ENCODE results near the gene MCM5.
A peak's percentile ranks its signal among the peaks of the same experiment; 100 is the strongest.
"Not testable (repeated sequence)": the region's sequence is repeated elsewhere in the genome, so short reads cannot be mapped to it uniquely, and the experiment has no call there.

MCM5 gene

DNA sequence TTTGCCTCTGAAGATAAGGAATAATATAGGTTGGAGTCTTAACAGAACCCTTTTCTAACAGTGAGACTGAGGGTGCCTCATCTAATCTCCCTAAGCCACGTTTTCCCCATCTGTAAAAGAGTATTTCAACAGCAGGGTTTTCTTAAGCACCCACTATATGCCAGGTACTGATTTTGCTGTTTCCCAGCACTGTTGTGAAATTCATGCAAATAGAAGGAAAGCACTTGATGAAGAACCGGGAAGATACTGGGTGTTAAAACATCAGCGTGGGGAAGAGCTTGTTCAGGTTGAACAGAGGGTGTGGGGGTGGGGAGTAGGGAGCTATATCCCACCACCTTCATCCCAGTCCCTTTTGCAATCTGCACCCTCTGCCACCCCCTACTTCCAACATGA is 16.3 kb upstream of the MCM5 start:
- no peak overlapping the region for H3K4me3 Mint-ChIP-seq
- H3K27me3 Mint-ChIP-seq: peaks cover 7 to 39% of the 10 kb centered on the region in 2 donors
- no peaks in the 10 kb centered on the region for H3K9me3 Mint-ChIP-seq
- DNase-seq (no peak), ATAC-seq (replicated peaks) (no peak)
- peaks cover 6 to 8% of the 10 kb centered on the region in 2 donors for H3K4me1 Mint-ChIP-seq (ENCODE audit: low read depth in 2 of 2)
- peaks cover 12% of the 10 kb centered on the region for H3K36me3 Mint-ChIP-seq (ENCODE audit: insufficient read depth)
- H3K27ac Mint-ChIP-seq: no peak overlapping the region

GRCh38 chr22:35384527-35384926 is 15.4 kb upstream of the MCM5 start:
- no peak overlapping the region for H3K27ac Mint-ChIP-seq
- ATAC-seq (replicated peaks): no peak
- peaks cover 12% of the 10 kb centered on the region for H3K36me3 Mint-ChIP-seq (ENCODE audit: insufficient read depth)
- no peak for DNase-seq
- H3K9me3 Mint-ChIP-seq: no peaks in the 10 kb centered on the region
- no peak overlapping the region for H3K4me3 Mint-ChIP-seq
- H3K27me3 Mint-ChIP-seq: peaks cover 12 to 39% of the 10 kb centered on the region in 2 donors
- H3K4me1 Mint-ChIP-seq (ENCODE audit: low read depth in 2 of 2): peaks cover 6 to 8% of the 10 kb centered on the region in 2 donors

DNA sequence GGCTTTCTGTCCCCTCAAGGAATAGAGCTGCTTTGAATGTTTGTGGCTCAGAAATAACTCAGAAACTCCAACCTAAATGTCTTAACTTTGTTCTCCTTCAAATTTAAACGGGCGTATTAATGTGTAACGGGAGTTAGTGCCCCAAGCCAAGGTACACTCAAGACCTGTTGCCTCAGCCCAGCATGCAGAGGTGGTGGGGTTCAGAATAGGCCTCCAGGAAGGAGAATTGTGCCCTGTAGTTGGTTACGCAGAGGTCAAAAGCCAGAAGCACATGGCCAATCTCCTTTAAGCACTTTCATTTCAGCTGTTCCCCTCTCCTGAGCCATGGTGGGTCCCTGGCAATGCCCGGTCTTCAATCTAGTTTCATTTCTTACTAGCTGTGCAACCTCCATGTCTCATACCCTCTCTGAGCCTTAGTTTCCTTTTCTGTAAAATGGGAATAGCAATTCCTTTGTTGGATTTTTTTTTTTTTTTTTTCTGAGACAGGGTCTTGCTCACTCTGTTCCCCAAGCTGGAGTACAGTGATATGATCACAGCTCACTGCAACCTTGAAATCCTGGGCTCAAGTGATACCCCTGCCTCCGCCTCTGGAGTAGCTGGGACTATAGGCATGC is 14.9 kb upstream of the MCM5 start:
- DNase-seq (no peak), ATAC-seq (replicated peaks) (no peak)
- Mint-ChIP-seq H3K27ac (no peak overlapping the region), H3K4me1 (ENCODE audit: low read depth in 2 of 2) (peaks cover 6 to 8% of the 10 kb centered on the region in 2 donors), H3K36me3 (ENCODE audit: insufficient read depth) (peaks cover 12% of the 10 kb centered on the region), H3K9me3 (no peaks in the 10 kb centered on the region), H3K27me3 (peaks cover 16 to 45% of the 10 kb centered on the region in 2 donors), H3K4me3 (no peak overlapping the region)

- H3K27me3 Mint-ChIP-seq: peaks cover 10 to 48% of the 10 kb centered on the region in 2 donors
- H3K4me3 Mint-ChIP-seq: no peak overlapping the region
- no peak overlapping the region for H3K27ac Mint-ChIP-seq
- DNase-seq (no peak), ATAC-seq (replicated peaks) (no peak)
- no peaks in the 10 kb centered on the region for H3K9me3 Mint-ChIP-seq
- peaks cover 0 to under 1% of the 10 kb centered on the region in 2 donors for H3K4me1 Mint-ChIP-seq (ENCODE audit: low read depth in 2 of 2)
- H3K36me3 Mint-ChIP-seq (ENCODE audit: insufficient read depth): peaks cover 12% of the 10 kb centered on the region
Observed at GRCh38 chr22:35386670-35387288, 13.2 kb upstream of the MCM5 start.

- ATAC-seq (replicated peaks) (no peak), DNase-seq (no peak)
- H3K36me3 Mint-ChIP-seq (ENCODE audit: insufficient read depth): peaks cover 8% of the 10 kb centered on the region
- no peaks in the 10 kb centered on the region for H3K9me3 Mint-ChIP-seq
- peaks cover 10 to 29% of the 10 kb centered on the region in 2 donors for H3K27me3 Mint-ChIP-seq
- H3K4me1 Mint-ChIP-seq (ENCODE audit: low read depth in 2 of 2): peaks cover 0 to 4% of the 10 kb centered on the region in 2 donors
- H3K4me3 Mint-ChIP-seq: no peak overlapping the region
- no peak overlapping the region for H3K27ac Mint-ChIP-seq
Observed at GRCh38 chr22:35390933-35391332, 9.0 kb upstream of the MCM5 start.

- H3K9me3 Mint-ChIP-seq: no peaks in the 10 kb centered on the region
- H3K27me3 Mint-ChIP-seq: peaks cover 10 to 15% of the 10 kb centered on the region in 2 donors
- peaks cover 2% of the 10 kb centered on the region for H3K36me3 Mint-ChIP-seq (ENCODE audit: insufficient read depth)
- H3K27ac Mint-ChIP-seq: no peak overlapping the region
- H3K4me3 Mint-ChIP-seq: no peak overlapping the region
- peaks cover 0 to 4% of the 10 kb centered on the region in 2 donors for H3K4me1 Mint-ChIP-seq (ENCODE audit: low read depth in 2 of 2)
- DNase-seq (no peak), ATAC-seq (replicated peaks) (no peak)
Observed at GRCh38 chr22:35392357-35392756, 7.6 kb upstream of the MCM5 start.

DNA sequence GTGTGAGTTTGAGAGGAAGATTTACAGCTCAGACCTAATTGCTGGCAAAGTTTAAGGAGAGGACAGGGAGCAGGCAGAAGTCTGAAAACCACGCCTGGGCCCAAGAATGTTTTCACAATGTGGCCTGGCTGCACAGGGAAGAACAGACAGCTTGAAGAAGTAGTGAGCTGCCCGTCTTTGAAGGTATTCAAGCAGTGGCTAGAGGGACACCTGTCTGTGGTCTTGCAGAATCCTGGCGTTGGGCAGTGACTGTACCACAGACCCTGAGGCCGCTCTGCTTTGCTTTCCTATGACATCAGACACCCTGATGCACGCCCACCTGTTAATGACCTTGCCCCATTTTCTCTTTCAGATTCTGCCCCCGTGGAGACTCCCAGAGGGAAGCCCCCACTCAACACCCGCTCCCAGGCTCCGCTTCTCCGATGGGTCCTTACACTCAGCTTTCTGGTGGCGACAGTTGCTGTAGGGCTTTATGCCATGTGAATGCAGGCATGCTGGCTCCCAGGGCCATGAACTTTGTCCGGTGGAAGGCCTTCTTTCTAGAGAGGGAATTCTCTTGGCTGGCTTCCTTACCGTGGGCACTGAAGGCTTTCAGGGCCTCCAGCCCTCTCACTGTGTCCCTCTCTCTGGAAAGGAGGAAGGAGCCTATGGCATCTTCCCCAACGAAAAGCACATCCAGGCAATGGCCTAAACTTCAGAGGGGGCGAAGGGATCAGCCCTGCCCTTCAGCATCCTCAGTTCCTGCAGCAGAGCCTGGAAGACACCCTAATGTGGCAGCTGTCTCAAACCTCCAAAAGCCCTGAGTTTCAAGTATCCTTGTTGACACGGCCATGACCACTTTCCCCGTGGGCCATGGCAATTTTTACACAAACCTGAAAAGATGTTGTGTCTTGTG is 6.6 kb upstream of the MCM5 start:
- ATAC-seq (replicated peaks) (no peak), DNase-seq (no peak)
- Mint-ChIP-seq H3K27ac (peak overlapping the region in 1 of 2 donors; percentile 73), H3K9me3 (no peaks in the 10 kb centered on the region), H3K4me3 (no peak overlapping the region), H3K27me3 (peaks cover 10 to 14% of the 10 kb centered on the region in 2 donors), H3K4me1 (ENCODE audit: low read depth in 2 of 2) (peaks cover 0 to 4% of the 10 kb centered on the region in 2 donors), H3K36me3 (ENCODE audit: insufficient read depth) (peaks cover 2% of the 10 kb centered on the region)

DNA sequence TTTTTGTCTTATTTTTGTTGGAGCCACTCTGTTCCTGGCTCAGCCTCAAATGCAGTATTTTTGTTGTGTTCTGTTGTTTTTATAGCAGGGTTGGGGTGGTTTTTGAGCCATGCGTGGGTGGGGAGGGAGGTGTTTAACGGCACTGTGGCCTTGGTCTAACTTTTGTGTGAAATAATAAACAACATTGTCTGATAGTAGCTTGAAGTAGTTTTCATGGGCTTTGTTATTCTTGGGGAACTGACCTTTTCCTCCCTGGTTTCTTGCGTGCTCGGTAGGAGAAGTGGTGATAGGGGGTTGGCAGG is 6.0 kb upstream of the MCM5 start:
- Mint-ChIP-seq H3K4me3 (no peak overlapping the region), H3K36me3 (ENCODE audit: insufficient read depth) (no peaks in the 10 kb centered on the region), H3K9me3 (no peaks in the 10 kb centered on the region), H3K27ac (peak overlapping the region in 1 of 2 donors; percentile 73), H3K4me1 (ENCODE audit: low read depth in 2 of 2) (peaks cover 0 to 4% of the 10 kb centered on the region in 2 donors), H3K27me3 (peaks cover 10 to 14% of the 10 kb centered on the region in 2 donors)
- no peak for DNase-seq
- ATAC-seq (replicated peaks): no peak

- Mint-ChIP-seq H3K27me3 (peaks cover under 1 to 8% of the 10 kb centered on the region in 2 donors), H3K4me3 (no peak overlapping the region), H3K4me1 (ENCODE audit: low read depth in 2 of 2) (peaks cover 2 to 9% of the 10 kb centered on the region in 2 donors), H3K27ac (no peak overlapping the region), H3K36me3 (ENCODE audit: insufficient read depth) (peaks cover 7% of the 10 kb centered on the region), H3K9me3 (no peaks in the 10 kb centered on the region)
- ATAC-seq (replicated peaks) (no peak), DNase-seq (no peak)
Observed at GRCh38 chr22:35394810-35395563, 5.0 kb upstream of the MCM5 start.

DNA sequence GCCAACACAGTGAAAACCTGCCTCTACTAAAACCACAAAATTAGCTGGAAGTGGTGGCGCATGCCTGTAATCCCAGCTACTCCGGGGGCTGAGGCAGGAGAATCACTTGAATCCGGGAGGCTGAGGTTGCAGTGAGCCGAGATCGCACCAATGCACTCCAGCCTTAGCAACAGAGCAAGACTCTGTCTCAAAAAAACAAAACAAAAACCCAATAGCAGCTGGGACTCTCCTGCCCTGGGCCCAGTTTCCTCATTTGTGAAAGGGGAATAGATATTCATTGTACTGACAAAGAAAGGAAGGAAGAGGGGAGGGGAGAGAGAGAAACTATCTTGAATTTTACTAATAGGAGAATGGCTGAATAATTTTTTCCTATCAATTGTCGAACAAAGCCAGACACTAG is 3.3 kb upstream of the MCM5 start:
- H3K36me3 Mint-ChIP-seq (ENCODE audit: insufficient read depth): peaks cover 10% of the 10 kb centered on the region
- not testable (repeated sequence) for H3K27ac Mint-ChIP-seq; H3K27me3 Mint-ChIP-seq; H3K9me3 Mint-ChIP-seq; ATAC-seq (replicated peaks); DNase-seq; H3K4me3 Mint-ChIP-seq
- peaks cover 12 to 21% of the 10 kb centered on the region in 2 donors for H3K4me1 Mint-ChIP-seq (ENCODE audit: low read depth in 2 of 2)

DNA sequence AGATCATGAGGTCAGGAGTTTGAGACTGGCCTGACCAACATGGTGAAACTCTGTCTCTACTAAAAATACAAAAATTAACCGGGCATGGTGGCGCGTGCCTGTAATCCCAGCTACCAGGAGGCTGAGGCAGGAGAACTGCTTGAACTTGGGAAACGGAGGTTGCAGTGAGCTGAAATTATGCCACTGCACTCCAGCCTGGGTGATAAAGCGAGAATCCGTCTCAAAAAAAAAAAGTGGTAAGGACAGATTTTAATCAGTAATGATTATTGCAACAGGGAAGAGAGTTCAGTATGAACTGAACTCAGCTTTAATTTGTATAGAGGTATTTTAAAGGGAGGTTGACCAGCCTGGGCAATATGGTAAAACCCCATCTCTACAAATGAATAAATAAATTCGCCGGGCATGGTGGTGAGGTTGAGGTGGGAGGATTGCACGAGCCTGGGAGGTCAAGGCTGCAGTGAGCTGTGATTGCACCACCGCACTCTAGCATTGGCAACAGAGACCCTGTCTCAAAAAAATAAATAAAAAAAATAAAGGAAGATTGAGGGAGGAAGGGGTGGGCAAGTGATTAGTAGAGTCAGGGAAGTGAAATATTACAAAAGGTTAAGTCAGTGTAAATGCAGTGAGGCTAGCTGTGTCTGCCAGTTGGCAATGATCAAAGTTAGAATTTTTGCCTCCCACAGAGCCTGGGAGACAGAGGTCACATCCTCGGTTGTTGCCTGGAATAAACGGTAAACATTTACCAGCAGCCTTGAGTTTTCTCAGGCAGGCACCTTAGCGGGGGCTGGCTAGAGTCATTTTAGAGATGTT is 2.6 kb upstream of the MCM5 start:
- H3K27me3 Mint-ChIP-seq: no peaks in the 10 kb centered on the region
- no peak for ATAC-seq (replicated peaks)
- peaks cover 13 to 23% of the 10 kb centered on the region in 2 donors for H3K4me1 Mint-ChIP-seq (ENCODE audit: low read depth in 2 of 2)
- no peak for DNase-seq
- peak overlapping the region in 1 of 2 donors; percentile 20 for H3K27ac Mint-ChIP-seq
- no peaks in the 10 kb centered on the region for H3K9me3 Mint-ChIP-seq
- H3K4me3 Mint-ChIP-seq: no peak overlapping the region
- H3K36me3 Mint-ChIP-seq (ENCODE audit: insufficient read depth): peaks cover 13% of the 10 kb centered on the region

GRCh38 chr22:35398591-35398973 is 1.4 kb upstream of the MCM5 start:
- H3K36me3 Mint-ChIP-seq (ENCODE audit: insufficient read depth): peaks cover 14% of the 10 kb centered on the region
- no peak for ATAC-seq (replicated peaks)
- H3K9me3 Mint-ChIP-seq: no peaks in the 10 kb centered on the region
- H3K27me3 Mint-ChIP-seq: no peaks in the 10 kb centered on the region
- no peak for DNase-seq
- peaks cover 18 to 26% of the 10 kb centered on the region in 2 donors for H3K4me1 Mint-ChIP-seq (ENCODE audit: low read depth in 2 of 2)
- H3K4me3 Mint-ChIP-seq: peak overlapping the region; percentile 100
- H3K27ac Mint-ChIP-seq: peak overlapping the region in 1 of 2 donors; percentile 38

Data from effector memory CD8-positive, alpha-beta T cell (primary cell).